Fibroblast of lung (primary cell): ENCODE data around the gene CNN1.

Source experiments
- CTCF ChIP-seq, 2 donors: IDR thresholded peaks in 1 of 2; conservative IDR thresholded peaks in 1 of 2; 1 replicate in 1 of 2; 2 replicates in 1 of 2; pipeline ENCODE4 v1.5.1; 2011 to 2012; ENCODE audit warnings: low read length in 2 of 2, control low read depth in 1 of 2, inconsistent platforms in 1 of 2, low read depth in 1 of 2, mild to moderate bottlenecking in 1 of 2
- EZH2 ChIP-seq: IDR thresholded peaks from 2 replicates; pipeline ENCODE4 v1.5.1; 2012; ENCODE audit warnings: low read length, control low read depth, mild to moderate bottlenecking; ENCODE audit errors: missing control alignments

GRCh38 chr19:11499890-11500420, 38.7 kb upstream of the CNN1 start:
- TF ChIP-seq EZH2 = no peak
- no peak for TF ChIP-seq CTCF (conservative IDR thresholded peaks at IDR 0.05 in 1 of 2, IDR thresholded peaks at IDR 0.05 in 1 of 2; ENCODE audit: low read depth in 1 of 2, low read length in 2 of 2)
